ENCODE data around the gene NOTCH1.

NOTCH1 gene

GRCh38 chr9:136549010-136549980 lies 3.4 kb upstream of the NOTCH1 start:
- TF ChIP-seq CTCF (IDR thresholded peaks at IDR 0.05; ENCODE audit: control insufficient read depth, insufficient read depth, low read depth, low read length, missing control alignments), result no peak
- no peak overlapping the region for H3K4me3 ChIP-seq (ENCODE audit: control insufficient read depth, low read depth, low read length)

GRCh38 chr9:136547508-136548215 lies 1.8 kb upstream of the NOTCH1 start:
- DNase-seq (ENCODE audit: low read depth), result no peak
- no peak for TF ChIP-seq CTCF (IDR thresholded peaks at IDR 0.05; ENCODE audit: control insufficient read depth, insufficient read depth, low read depth, low read length, missing control alignments)
- no peak overlapping the region for H3K4me3 ChIP-seq (ENCODE audit: control insufficient read depth, low read depth, low read length)

More at GRCh38 chr9:136549010-136549980, 3.4 kb upstream of the NOTCH1 start:
- no peak for DNase-seq (ENCODE audit: low read depth)

- no peak for TF ChIP-seq CTCF (IDR thresholded peaks at IDR 0.05; ENCODE audit: control insufficient read depth, insufficient read depth, low read depth, low read length, missing control alignments)
- peak overlapping the region; percentile 45 for H3K4me3 ChIP-seq (ENCODE audit: control insufficient read depth, low read depth, low read length)
- DNase-seq (ENCODE audit: low read depth), result no peak
Measured at GRCh38 chr9:136546697-136547501, 1.1 kb upstream of the NOTCH1 start.

GRCh38 chr9:136545692-136545964 lies 220 bp downstream of the NOTCH1 start:
- H3K4me3 ChIP-seq (ENCODE audit: control insufficient read depth, low read depth, low read length), result peak overlapping the region; percentile 80
- DNase-seq (ENCODE audit: low read depth), result no peak
- no peak for TF ChIP-seq CTCF (IDR thresholded peaks at IDR 0.05; ENCODE audit: control insufficient read depth, insufficient read depth, low read depth, low read length, missing control alignments)

GRCh38 chr9:136544964-136545691 lies 720 bp downstream of the NOTCH1 start:
- TF ChIP-seq CTCF (IDR thresholded peaks at IDR 0.05; ENCODE audit: control insufficient read depth, insufficient read depth, low read depth, low read length, missing control alignments), result no peak
- DNase-seq (ENCODE audit: low read depth), result no peak
- H3K4me3 ChIP-seq (ENCODE audit: control insufficient read depth, low read depth, low read length), result peak overlapping the region; percentile 80

GRCh38 chr9:136544548-136544963 lies 1.3 kb downstream of the NOTCH1 start:
- peak overlapping the region; percentile 80 for H3K4me3 ChIP-seq (ENCODE audit: control insufficient read depth, low read depth, low read length)
- TF ChIP-seq CTCF (IDR thresholded peaks at IDR 0.05; ENCODE audit: control insufficient read depth, insufficient read depth, low read depth, low read length, missing control alignments), result no peak
- no peak for DNase-seq (ENCODE audit: low read depth)

Data from AG09309 (cell line).